ENCODE results near the gene STYXL2. TPM values are rescaled to one million over a fixed set of nuclear protein-coding genes. Genes with fewer than 3 reads are reported as not detected.

Gene STYXL2
- total RNA-seq, 1 experiment from 2014 or later = not detected

GRCh38 chr1:167116174-167116573, 22.3 kb downstream of the STYXL2 start:
- no peak overlapping the region for H3K4me2 ChIP-seq (ENCODE audit: low read depth, low read length, poor library complexity, severe bottlenecking)
- peaks cover 12% of the 10 kb centered on the region for H3K4me1 ChIP-seq (ENCODE audit: low read length)
- no peak overlapping the region for H3K27ac ChIP-seq (ENCODE audit: low read length)
- H3K36me3 ChIP-seq (ENCODE audit: insufficient read depth, low read length) = no peaks in the 10 kb centered on the region
- no peaks in the 10 kb centered on the region for H3K79me2 ChIP-seq (ENCODE audit: low read length)
- no peak overlapping the region for H3K4me3 ChIP-seq (ENCODE audit: low read length)
- DNase-seq = no peak
- H4K20me1 ChIP-seq (ENCODE audit: insufficient read depth, low read depth, low read length) = no peaks in the 10 kb centered on the region
- H3K9me2 ChIP-seq (replicated peaks; ENCODE audit: insufficient read depth, low read length) = no peaks in the 10 kb centered on the region
- H3K27me3 ChIP-seq (ENCODE audit: low read length) = no peaks in the 10 kb centered on the region
- no peak overlapping the region for H2AFZ ChIP-seq (ENCODE audit: low read length)
- H3K9me3 ChIP-seq (ENCODE audit: low read length) = no peaks in the 10 kb centered on the region
- no peak overlapping the region for H3K9ac ChIP-seq (ENCODE audit: low read length)

DNA sequence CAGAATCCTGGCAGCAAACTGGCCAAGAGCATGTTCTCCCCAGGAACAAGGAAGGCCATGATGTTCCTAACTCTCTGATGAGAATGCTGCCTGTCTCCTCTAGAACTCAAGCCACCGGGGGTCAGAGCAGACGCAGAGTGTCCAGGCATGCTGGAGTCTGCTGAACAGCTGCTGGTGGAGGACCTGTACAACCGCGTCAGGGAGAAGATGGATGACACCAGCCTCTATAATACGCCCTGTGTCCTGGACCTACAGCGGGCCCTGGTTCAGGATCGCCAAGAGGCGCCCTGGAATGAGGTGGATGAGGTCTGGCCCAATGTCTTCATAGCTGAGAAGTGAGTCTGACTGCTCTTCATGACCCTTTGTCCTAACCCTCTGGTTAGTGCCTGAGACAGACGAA, 23.4 kb downstream of the STYXL2 start:
- no peak for DNase-seq
- H3K4me1 ChIP-seq (ENCODE audit: low read length) = peaks cover 12% of the 10 kb centered on the region
- H3K27me3 ChIP-seq (ENCODE audit: low read length) = no peaks in the 10 kb centered on the region
- H3K9me2 ChIP-seq (replicated peaks; ENCODE audit: insufficient read depth, low read length) = no peaks in the 10 kb centered on the region
- H3K4me3 ChIP-seq (ENCODE audit: low read length) = no peak overlapping the region
- H3K9me3 ChIP-seq (ENCODE audit: low read length) = no peaks in the 10 kb centered on the region
- no peaks in the 10 kb centered on the region for H3K36me3 ChIP-seq (ENCODE audit: insufficient read depth, low read length)
- no peak overlapping the region for H3K4me2 ChIP-seq (ENCODE audit: low read depth, low read length, poor library complexity, severe bottlenecking)
- H3K79me2 ChIP-seq (ENCODE audit: low read length) = no peaks in the 10 kb centered on the region
- no peak overlapping the region for H3K9ac ChIP-seq (ENCODE audit: low read length)
- no peak overlapping the region for H2AFZ ChIP-seq (ENCODE audit: low read length)
- no peak overlapping the region for H3K27ac ChIP-seq (ENCODE audit: low read length)
- no peaks in the 10 kb centered on the region for H4K20me1 ChIP-seq (ENCODE audit: insufficient read depth, low read depth, low read length)

DNA sequence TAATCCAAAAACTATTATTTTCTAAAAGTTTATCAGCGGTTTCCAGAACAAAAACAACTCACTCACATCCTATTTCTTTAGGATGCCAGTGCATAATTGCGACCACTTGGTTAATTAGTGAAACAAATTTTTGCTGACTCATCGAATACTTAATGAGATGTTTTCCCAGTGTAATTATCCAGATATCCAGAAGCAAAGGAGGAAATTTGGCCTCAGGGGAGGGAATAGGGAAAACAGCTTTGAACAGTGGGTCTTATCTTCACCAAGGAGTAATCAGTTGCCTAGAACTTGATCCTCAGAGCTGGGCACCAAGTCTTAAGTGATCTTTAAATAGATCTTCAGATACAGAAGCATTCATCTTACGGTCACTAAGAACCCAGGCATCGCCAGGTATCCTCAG, 24.3 kb downstream of the STYXL2 start:
- Histone ChIP-seq H3K27ac (ENCODE audit: low read length) (no peak overlapping the region), H3K9ac (ENCODE audit: low read length) (no peak overlapping the region), H3K79me2 (ENCODE audit: low read length) (no peaks in the 10 kb centered on the region), H3K4me2 (ENCODE audit: low read depth, low read length, poor library complexity, severe bottlenecking) (no peak overlapping the region), H2AFZ (ENCODE audit: low read length) (no peak overlapping the region), H3K9me3 (ENCODE audit: low read length) (no peaks in the 10 kb centered on the region), H3K9me2 (replicated peaks; ENCODE audit: insufficient read depth, low read length) (no peaks in the 10 kb centered on the region), H3K27me3 (ENCODE audit: low read length) (no peaks in the 10 kb centered on the region), H3K4me1 (ENCODE audit: low read length) (peaks cover 12% of the 10 kb centered on the region), H4K20me1 (ENCODE audit: insufficient read depth, low read depth, low read length) (no peaks in the 10 kb centered on the region), H3K36me3 (ENCODE audit: insufficient read depth, low read length) (no peaks in the 10 kb centered on the region), H3K4me3 (ENCODE audit: low read length) (no peak overlapping the region)
- DNase-seq = no peak

DNA sequence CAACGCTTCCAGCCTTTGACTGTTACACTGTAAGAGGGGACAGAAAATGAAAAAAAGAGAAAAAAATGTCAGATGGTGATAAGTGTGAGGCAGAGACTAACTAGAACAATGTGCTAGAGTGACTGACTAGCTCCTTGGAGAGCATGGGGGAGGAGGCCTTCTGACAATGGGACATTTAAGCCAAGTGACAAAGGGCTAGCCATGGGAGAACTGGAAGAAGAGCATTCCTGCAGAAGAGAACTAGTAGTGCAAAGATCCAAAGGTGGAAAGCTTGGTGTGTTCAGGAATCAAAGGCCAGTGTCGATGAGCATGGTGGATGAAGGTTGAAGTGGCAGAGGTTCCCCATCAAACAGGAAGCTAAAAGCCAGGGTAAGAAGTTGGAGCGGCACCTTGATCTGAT, 25.8 kb downstream of the STYXL2 start:
- H3K9me3 ChIP-seq (ENCODE audit: low read length) = no peaks in the 10 kb centered on the region
- H3K9ac ChIP-seq (ENCODE audit: low read length) = no peak overlapping the region
- H3K4me1 ChIP-seq (ENCODE audit: low read length) = peaks cover 8% of the 10 kb centered on the region
- DNase-seq = no peak
- H3K27me3 ChIP-seq (ENCODE audit: low read length) = no peaks in the 10 kb centered on the region
- H2AFZ ChIP-seq (ENCODE audit: low read length) = no peak overlapping the region
- H3K9me2 ChIP-seq (replicated peaks; ENCODE audit: insufficient read depth, low read length) = no peaks in the 10 kb centered on the region
- H3K79me2 ChIP-seq (ENCODE audit: low read length) = no peaks in the 10 kb centered on the region
- H3K36me3 ChIP-seq (ENCODE audit: insufficient read depth, low read length) = no peaks in the 10 kb centered on the region
- H4K20me1 ChIP-seq (ENCODE audit: insufficient read depth, low read depth, low read length) = no peaks in the 10 kb centered on the region
- no peak overlapping the region for H3K4me2 ChIP-seq (ENCODE audit: low read depth, low read length, poor library complexity, severe bottlenecking)
- no peak overlapping the region for H3K27ac ChIP-seq (ENCODE audit: low read length)
- H3K4me3 ChIP-seq (ENCODE audit: low read length) = no peak overlapping the region

GRCh38 chr1:167120899-167121298, 27.0 kb downstream of the STYXL2 start:
- Histone ChIP-seq H3K9me2 (replicated peaks; ENCODE audit: insufficient read depth, low read length) (no peaks in the 10 kb centered on the region), H3K27ac (ENCODE audit: low read length) (no peak overlapping the region), H3K9ac (ENCODE audit: low read length) (no peak overlapping the region), H2AFZ (ENCODE audit: low read length) (no peak overlapping the region), H3K4me1 (ENCODE audit: low read length) (no peaks in the 10 kb centered on the region), H4K20me1 (ENCODE audit: insufficient read depth, low read depth, low read length) (no peaks in the 10 kb centered on the region), H3K27me3 (ENCODE audit: low read length) (no peaks in the 10 kb centered on the region), H3K36me3 (ENCODE audit: insufficient read depth, low read length) (no peaks in the 10 kb centered on the region), H3K4me3 (ENCODE audit: low read length) (no peak overlapping the region), H3K9me3 (ENCODE audit: low read length) (no peaks in the 10 kb centered on the region), H3K4me2 (ENCODE audit: low read depth, low read length, poor library complexity, severe bottlenecking) (no peak overlapping the region), H3K79me2 (ENCODE audit: low read length) (no peaks in the 10 kb centered on the region)
- DNase-seq = no peak

DNA sequence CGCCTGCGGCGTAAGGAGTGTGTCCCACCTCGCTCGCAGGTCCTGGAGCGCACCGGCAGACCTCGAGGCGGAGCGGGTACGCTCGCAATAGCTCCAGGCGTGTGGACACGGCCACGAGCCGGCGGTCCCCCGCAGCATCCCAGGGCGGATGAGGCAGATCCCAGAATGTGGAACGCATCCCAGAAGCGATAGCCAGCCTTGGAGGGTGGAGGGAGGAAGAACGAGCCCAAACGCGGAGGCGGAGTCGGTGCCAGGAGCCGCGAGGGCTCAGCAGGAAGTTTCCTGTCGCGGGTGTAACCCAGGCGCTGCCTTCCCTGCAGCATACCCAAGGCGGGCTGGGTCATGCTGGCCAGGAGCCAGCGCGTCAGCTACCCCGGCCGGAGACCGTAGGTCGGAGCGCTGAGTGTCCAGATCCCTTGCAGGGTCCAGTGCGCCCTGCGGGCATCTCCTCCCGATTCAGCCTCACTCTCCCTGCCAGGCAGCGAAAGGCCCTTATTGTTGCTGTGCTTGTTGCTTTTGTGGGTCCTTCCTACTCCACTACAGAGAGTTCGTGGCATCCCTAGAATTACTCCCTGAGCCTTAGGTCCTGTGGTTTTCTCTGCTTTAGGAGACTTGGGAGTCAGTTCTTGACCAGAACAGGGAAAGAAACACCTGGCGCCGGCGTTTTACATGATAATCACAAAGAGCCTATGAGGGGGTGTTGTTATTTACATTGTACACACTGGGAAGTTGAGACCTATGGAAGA, 27.7 kb downstream of the STYXL2 start:
- Histone ChIP-seq H3K36me3 (ENCODE audit: insufficient read depth, low read length) (no peaks in the 10 kb centered on the region), H3K4me2 (ENCODE audit: low read depth, low read length, poor library complexity, severe bottlenecking) (no peak overlapping the region), H3K4me1 (ENCODE audit: low read length) (no peaks in the 10 kb centered on the region), H3K27ac (ENCODE audit: low read length) (no peak overlapping the region), H3K9me2 (replicated peaks; ENCODE audit: insufficient read depth, low read length) (no peaks in the 10 kb centered on the region), H2AFZ (ENCODE audit: low read length) (no peak overlapping the region), H3K27me3 (ENCODE audit: low read length) (no peaks in the 10 kb centered on the region), H3K4me3 (ENCODE audit: low read length) (no peak overlapping the region), H3K79me2 (ENCODE audit: low read length) (no peaks in the 10 kb centered on the region), H4K20me1 (ENCODE audit: insufficient read depth, low read depth, low read length) (no peaks in the 10 kb centered on the region), H3K9ac (ENCODE audit: low read length) (no peak overlapping the region), H3K9me3 (ENCODE audit: low read length) (no peaks in the 10 kb centered on the region)
- DNase-seq = no peak

GRCh38 chr1:167122121-167122480, 28.2 kb downstream of the STYXL2 start:
- Histone ChIP-seq H4K20me1 (ENCODE audit: insufficient read depth, low read depth, low read length) (no peaks in the 10 kb centered on the region), H3K9me3 (ENCODE audit: low read length) (no peaks in the 10 kb centered on the region), H3K36me3 (ENCODE audit: insufficient read depth, low read length) (no peaks in the 10 kb centered on the region), H3K79me2 (ENCODE audit: low read length) (no peaks in the 10 kb centered on the region), H3K4me3 (ENCODE audit: low read length) (no peak overlapping the region), H3K9ac (ENCODE audit: low read length) (no peak overlapping the region), H2AFZ (ENCODE audit: low read length) (no peak overlapping the region), H3K4me2 (ENCODE audit: low read depth, low read length, poor library complexity, severe bottlenecking) (no peak overlapping the region), H3K27me3 (ENCODE audit: low read length) (no peaks in the 10 kb centered on the region), H3K4me1 (ENCODE audit: low read length) (no peaks in the 10 kb centered on the region), H3K9me2 (replicated peaks; ENCODE audit: insufficient read depth, low read length) (no peaks in the 10 kb centered on the region), H3K27ac (ENCODE audit: low read length) (no peak overlapping the region)
- no peak for DNase-seq

- no peaks in the 10 kb centered on the region for H3K9me3 ChIP-seq (ENCODE audit: low read length)
- H3K9me2 ChIP-seq (replicated peaks; ENCODE audit: insufficient read depth, low read length) = no peaks in the 10 kb centered on the region
- no peak overlapping the region for H2AFZ ChIP-seq (ENCODE audit: low read length)
- H3K27me3 ChIP-seq (ENCODE audit: low read length) = no peaks in the 10 kb centered on the region
- H3K79me2 ChIP-seq (ENCODE audit: low read length) = no peaks in the 10 kb centered on the region
- no peak overlapping the region for H3K27ac ChIP-seq (ENCODE audit: low read length)
- H4K20me1 ChIP-seq (ENCODE audit: insufficient read depth, low read depth, low read length) = no peaks in the 10 kb centered on the region
- DNase-seq = no peak
- no peaks in the 10 kb centered on the region for H3K36me3 ChIP-seq (ENCODE audit: insufficient read depth, low read length)
- H3K4me2 ChIP-seq (ENCODE audit: low read depth, low read length, poor library complexity, severe bottlenecking) = no peak overlapping the region
- no peak overlapping the region for H3K4me3 ChIP-seq (ENCODE audit: low read length)
- no peaks in the 10 kb centered on the region for H3K4me1 ChIP-seq (ENCODE audit: low read length)
- H3K9ac ChIP-seq (ENCODE audit: low read length) = no peak overlapping the region
These were observed 28.7 kb downstream of the STYXL2 start for GRCh38 chr1:167122568-167122967.

Measured in Karpas-422 (cell line).